ENCODE results near the gene COL2A1. TPM values are rescaled to one million over a fixed set of nuclear protein-coding genes. Genes with fewer than 3 reads are reported as not detected.

The COL2A1 gene
- total and polyA plus RNA-seq, 2 experiments from 2014 or later, result not detected

DNA sequence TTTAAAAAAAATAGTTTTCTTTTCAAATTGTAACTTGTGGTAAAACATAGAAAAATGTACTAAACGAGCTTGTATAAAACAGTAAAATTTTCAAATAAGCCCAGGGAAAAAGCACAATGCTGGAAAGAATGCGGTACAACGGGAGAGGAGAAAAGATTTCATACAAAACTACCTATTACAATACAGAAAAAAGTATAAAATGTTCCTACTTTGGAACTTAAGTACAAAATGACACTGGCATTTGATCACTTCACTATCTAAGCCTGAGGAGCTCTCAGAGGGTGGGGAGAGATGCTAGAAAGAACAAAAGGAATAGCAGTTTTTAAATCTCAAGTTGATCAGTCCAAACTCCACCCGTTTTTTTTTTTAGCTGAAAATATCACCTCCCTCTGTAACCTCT is 39.5 kb upstream of the COL2A1 start:
- H4K20me1 ChIP-seq (ENCODE audit: insufficient read depth), result no peaks in the 10 kb centered on the region
- TF ChIP-seq EZH2phosphoT487 (IDR thresholded peaks at IDR 0.05; ENCODE audit: insufficient read depth, low read depth), result no peak
- no peak for TF ChIP-seq EZH2 (IDR thresholded peaks at IDR 0.05; ENCODE audit: insufficient read depth, poor library complexity, severe bottlenecking)
- 79 to 85% methylated on average over 4 of the region's 4 CpGs for WGBS, 2 experiments (ENCODE audit: low coverage in 1 of 2, low lambda C conversion rate in 2 of 2, missing lambda C conversion rate in 2 of 2)
- H3K9me2 ChIP-seq (ENCODE audit: insufficient read depth), result no peaks in the 10 kb centered on the region
- no peak overlapping the region for H3K9ac ChIP-seq
- in situ Hi-C loops (cut with MboI), result no loop called here
- no peak for DNase-seq
- no peaks in the 10 kb centered on the region for H3F3A ChIP-seq (ENCODE audit: insufficient read depth)
- H3K79me2 ChIP-seq (ENCODE audit: insufficient read depth), result no peaks in the 10 kb centered on the region
- no peak overlapping the region for H3K4me2 ChIP-seq (ENCODE audit: unreplicated experiment)
- H2AFZ ChIP-seq, result no peak overlapping the region
- H3K36me3 ChIP-seq (ENCODE audit: low read depth), result peaks cover 32% of the 10 kb centered on the region
- no peaks in the 10 kb centered on the region for H3K4me1 ChIP-seq (ENCODE audit: insufficient read depth)
- no peaks in the 10 kb centered on the region for H3K9me3 ChIP-seq (ENCODE audit: low read depth)
- H3K27me3 ChIP-seq (replicated peaks; ENCODE audit: insufficient read depth), result no peaks in the 10 kb centered on the region
- no peak overlapping the region for H3K4me3 ChIP-seq
- H3K27ac ChIP-seq, result no peak overlapping the region

DNA sequence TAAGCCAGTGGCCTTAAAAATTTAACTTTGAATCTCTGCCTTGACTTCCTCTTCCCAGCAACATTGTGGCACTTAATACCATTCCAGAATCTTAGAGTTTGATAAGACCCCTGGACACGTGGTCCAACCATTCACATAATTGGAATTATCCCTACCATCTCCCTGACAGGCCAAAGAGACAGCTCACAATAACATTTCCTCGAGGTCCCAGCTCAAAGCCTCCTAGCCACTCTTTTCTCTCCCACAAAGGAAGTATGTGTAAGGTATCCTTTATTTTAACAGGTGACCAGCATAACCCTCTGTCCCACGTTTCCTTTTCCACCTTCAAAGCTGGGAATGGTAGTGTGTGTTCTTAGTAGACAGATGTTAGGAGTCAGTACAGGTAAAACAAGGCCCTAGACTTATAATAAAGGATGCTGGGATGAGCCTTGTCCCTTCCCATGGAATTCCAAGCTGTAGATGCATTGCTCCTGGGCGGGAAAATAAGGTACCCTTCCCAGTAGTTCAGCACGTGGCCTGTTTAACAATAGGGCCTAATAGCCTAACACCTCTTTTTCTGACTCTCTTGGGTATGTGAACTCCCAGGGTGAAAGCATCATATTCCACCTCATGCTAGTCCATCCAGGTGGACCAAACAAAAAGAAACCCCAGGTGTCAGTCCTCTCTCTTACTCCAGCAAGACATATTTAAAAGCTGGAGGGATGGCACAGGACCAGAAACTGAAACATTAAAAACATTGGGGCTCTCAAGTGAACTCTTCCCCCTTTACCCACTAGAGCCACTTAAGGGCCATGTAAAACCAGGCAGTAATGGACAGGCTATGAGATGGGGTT is 37.5 kb upstream of the COL2A1 start:
- DNase-seq, result no peak
- 73 to 80% methylated on average over 5 of the region's 5 CpGs for WGBS, 2 experiments (ENCODE audit: low coverage in 1 of 2, low lambda C conversion rate in 2 of 2, missing lambda C conversion rate in 2 of 2)
- Histone ChIP-seq H3K4me2 (ENCODE audit: unreplicated experiment) (no peak overlapping the region), H3K9ac (no peak overlapping the region), H3K4me1 (ENCODE audit: insufficient read depth) (no peaks in the 10 kb centered on the region), H3K79me2 (ENCODE audit: insufficient read depth) (no peaks in the 10 kb centered on the region), H3K27ac (no peak overlapping the region), H3K4me3 (no peak overlapping the region), H3K9me2 (ENCODE audit: insufficient read depth) (no peaks in the 10 kb centered on the region), H2AFZ (no peak overlapping the region), H3F3A (ENCODE audit: insufficient read depth) (no peaks in the 10 kb centered on the region), H4K20me1 (ENCODE audit: insufficient read depth) (no peaks in the 10 kb centered on the region), H3K9me3 (ENCODE audit: low read depth) (no peaks in the 10 kb centered on the region), H3K36me3 (ENCODE audit: low read depth) (peaks cover 15% of the 10 kb centered on the region), H3K27me3 (replicated peaks; ENCODE audit: insufficient read depth) (no peaks in the 10 kb centered on the region)
- in situ Hi-C loops (cut with MboI), result no loop called here
- no peak for TF ChIP-seq EZH2 (IDR thresholded peaks at IDR 0.05; ENCODE audit: insufficient read depth, poor library complexity, severe bottlenecking)
- no peak for TF ChIP-seq EZH2phosphoT487 (IDR thresholded peaks at IDR 0.05; ENCODE audit: insufficient read depth, low read depth)

DNA sequence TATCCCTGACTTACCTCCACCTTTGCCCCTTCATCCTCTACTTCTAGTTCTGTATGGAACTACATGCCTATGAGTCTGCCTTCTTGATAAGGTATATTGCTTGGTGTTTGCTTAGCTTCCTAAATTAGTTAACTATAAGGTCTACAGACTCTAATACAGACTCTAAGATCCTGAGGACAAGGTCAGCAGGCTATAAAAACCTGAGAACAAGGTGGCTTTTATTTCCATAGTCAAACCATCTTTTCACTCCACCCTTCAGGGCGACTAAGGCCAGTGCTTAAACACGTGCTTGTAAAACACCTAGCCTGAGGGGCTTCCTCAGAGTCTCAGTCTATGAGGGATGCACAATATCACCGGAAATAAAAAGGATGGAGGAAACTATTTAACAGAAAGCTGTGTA is 36.1 kb upstream of the COL2A1 start:
- Histone ChIP-seq H3K4me1 (ENCODE audit: insufficient read depth) (no peaks in the 10 kb centered on the region), H3K9me2 (ENCODE audit: insufficient read depth) (no peaks in the 10 kb centered on the region), H2AFZ (no peak overlapping the region), H3K79me2 (ENCODE audit: insufficient read depth) (no peaks in the 10 kb centered on the region), H4K20me1 (ENCODE audit: insufficient read depth) (no peaks in the 10 kb centered on the region), H3K4me3 (no peak overlapping the region), H3F3A (ENCODE audit: insufficient read depth) (no peaks in the 10 kb centered on the region), H3K4me2 (ENCODE audit: unreplicated experiment) (no peak overlapping the region), H3K9me3 (ENCODE audit: low read depth) (no peaks in the 10 kb centered on the region), H3K27ac (no peak overlapping the region), H3K9ac (no peak overlapping the region), H3K36me3 (ENCODE audit: low read depth) (peaks cover 12% of the 10 kb centered on the region), H3K27me3 (replicated peaks; ENCODE audit: insufficient read depth) (no peaks in the 10 kb centered on the region)
- DNase-seq, result no peak
- no peak for TF ChIP-seq EZH2phosphoT487 (IDR thresholded peaks at IDR 0.05; ENCODE audit: insufficient read depth, low read depth)
- in situ Hi-C loops (cut with MboI), result no loop called here
- WGBS, 2 experiments (ENCODE audit: low coverage in 1 of 2, low lambda C conversion rate in 2 of 2, missing lambda C conversion rate in 2 of 2), result 55 to 58% methylated on average over 3 of the region's 3 CpGs

DNA sequence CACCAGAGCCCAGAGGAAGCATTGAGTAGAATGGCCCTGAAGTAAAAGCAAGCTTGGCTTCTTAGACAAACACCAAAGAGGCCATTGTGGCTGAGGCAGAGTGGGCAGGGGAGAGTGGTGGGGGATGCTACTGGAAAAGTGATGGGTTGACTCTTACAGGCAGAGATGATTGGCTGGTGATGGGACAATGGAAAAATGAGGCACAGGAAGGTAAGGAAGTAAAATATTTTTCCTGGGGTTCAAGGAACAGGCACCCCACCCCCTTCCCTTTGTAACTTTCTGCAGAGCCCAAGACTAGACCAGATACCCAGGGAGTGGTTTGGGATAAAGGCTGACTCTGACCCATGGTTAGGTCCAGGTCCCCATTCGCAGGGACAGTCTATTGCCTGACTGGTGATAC is 34.9 kb upstream of the COL2A1 start:
- no peaks in the 10 kb centered on the region for H3K9me2 ChIP-seq (ENCODE audit: insufficient read depth)
- DNase-seq, result no peak
- no peaks in the 10 kb centered on the region for H3K9me3 ChIP-seq (ENCODE audit: low read depth)
- H3K79me2 ChIP-seq (ENCODE audit: insufficient read depth), result no peaks in the 10 kb centered on the region
- 88 to 100% methylated on average over 1 of the region's 1 CpG for WGBS, 2 experiments (ENCODE audit: low coverage in 1 of 2, low lambda C conversion rate in 2 of 2, missing lambda C conversion rate in 2 of 2)
- in situ Hi-C loops (cut with MboI), result no loop called here
- peaks cover 7% of the 10 kb centered on the region; the same call in 1 of the 2 replicates for H3K36me3 ChIP-seq (ENCODE audit: low read depth)
- H4K20me1 ChIP-seq (ENCODE audit: insufficient read depth), result no peaks in the 10 kb centered on the region
- H3K4me3 ChIP-seq, result no peak overlapping the region
- H3F3A ChIP-seq (ENCODE audit: insufficient read depth), result no peaks in the 10 kb centered on the region
- no peak overlapping the region for H2AFZ ChIP-seq
- TF ChIP-seq EZH2phosphoT487 (IDR thresholded peaks at IDR 0.05; ENCODE audit: insufficient read depth, low read depth), result no peak
- no peak for TF ChIP-seq EZH2 (IDR thresholded peaks at IDR 0.05; ENCODE audit: insufficient read depth, poor library complexity, severe bottlenecking)
- no peaks in the 10 kb centered on the region for H3K27me3 ChIP-seq (replicated peaks; ENCODE audit: insufficient read depth)
- H3K9ac ChIP-seq, result no peak overlapping the region
- H3K4me2 ChIP-seq (ENCODE audit: unreplicated experiment), result no peak overlapping the region
- no peak overlapping the region for H3K27ac ChIP-seq
- H3K4me1 ChIP-seq (ENCODE audit: insufficient read depth), result no peaks in the 10 kb centered on the region
